COLO829 (cell line): ENCODE measurements around the gene DHH.

Experiments
- DNase-seq: peaks from one replicate; pipeline ENCODE4 v3.0.0; 2012; ENCODE audit warnings: low spot score

DHH gene

DNA sequence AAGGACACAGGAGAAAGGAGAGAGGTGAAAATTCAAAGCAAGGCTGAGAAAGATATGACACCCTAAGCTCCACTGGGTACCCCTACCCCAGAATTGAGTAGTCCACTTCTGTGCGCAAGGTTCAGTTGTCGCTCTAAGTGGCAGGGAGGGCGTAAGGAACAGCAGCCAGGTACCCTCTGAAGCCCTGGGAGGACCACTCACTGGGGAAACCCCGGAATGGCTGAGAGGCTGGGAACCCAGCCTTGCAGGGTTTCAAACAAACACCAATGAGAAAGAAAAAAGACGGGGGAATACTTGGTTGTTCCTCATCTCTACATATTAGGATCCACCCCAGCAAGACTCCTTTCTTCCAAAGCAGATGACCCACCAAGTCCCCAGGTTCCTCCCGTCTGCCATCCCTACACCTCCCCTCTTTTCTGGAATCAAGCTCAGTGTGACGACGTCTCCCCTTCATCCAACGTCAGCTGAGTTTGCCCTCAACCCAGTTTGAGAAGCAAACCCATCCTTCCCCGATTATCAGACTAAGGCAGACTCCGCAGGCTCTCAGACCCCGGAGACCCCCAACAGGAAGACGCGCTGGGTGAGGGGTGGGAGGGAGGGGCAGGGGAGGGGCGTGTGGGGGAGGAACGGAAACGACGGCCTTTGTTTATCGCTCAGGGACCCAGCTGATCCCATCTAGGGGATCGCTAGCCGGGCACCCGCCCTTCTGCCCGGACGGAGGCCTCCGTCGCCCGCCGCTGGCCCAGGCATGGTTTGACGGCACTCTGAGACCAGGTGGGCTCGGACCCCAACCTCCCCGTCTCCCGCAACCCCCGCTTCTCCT, 15.3 kb upstream of the DHH start:
- DNase-seq = no peak

DNA sequence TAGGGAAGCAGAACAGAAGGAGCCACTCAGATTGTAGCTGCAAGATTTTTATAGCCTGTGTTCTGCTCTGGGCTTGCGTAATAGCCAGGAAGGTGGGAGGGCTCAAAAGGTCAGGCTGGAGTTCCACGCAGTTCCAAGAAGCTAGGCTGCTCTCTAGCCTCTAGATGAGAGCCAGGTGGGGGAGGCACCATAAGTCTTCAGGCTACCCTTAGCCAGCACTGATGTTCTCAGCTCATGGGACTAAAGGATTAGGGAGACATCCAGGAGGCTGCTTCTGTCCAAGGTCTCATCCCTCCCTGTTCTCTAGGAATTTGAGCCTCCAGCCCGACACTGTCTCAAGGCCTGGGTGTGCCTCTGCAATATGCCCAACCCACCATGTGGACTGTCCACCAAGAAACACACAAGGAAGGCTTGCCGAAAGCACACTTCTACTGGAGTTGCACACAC, 14.4 kb upstream of the DHH start:
- no peak for DNase-seq

DNA sequence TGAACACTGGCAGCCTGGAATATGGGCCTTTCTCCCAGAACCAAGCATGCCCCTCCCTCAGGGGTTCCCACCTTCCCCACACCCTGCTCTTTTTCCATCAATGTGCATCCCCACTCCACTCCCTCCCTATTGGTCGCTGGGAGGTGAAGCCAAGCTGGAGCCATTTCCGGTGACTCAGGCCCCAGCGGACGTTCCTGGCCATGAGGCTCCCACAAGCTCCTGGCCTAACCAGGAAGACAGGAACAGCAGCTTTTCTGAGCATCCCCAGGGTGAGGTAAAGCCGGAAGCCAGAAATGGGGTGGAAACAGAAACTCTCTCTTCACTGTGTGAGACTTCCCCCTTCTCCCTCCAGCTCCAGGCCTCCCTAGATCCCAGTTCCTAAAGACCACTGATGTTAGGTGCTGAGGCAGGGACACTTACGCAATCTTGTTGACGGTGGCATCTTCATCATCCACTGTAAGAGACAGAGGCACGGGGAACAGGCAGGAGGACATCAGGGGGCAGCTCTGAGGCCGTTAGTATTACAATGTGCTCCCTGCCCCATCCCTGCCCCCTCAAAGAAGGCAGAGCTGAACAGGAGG, 11.0 kb upstream of the DHH start:
- no peak for DNase-seq

DNA sequence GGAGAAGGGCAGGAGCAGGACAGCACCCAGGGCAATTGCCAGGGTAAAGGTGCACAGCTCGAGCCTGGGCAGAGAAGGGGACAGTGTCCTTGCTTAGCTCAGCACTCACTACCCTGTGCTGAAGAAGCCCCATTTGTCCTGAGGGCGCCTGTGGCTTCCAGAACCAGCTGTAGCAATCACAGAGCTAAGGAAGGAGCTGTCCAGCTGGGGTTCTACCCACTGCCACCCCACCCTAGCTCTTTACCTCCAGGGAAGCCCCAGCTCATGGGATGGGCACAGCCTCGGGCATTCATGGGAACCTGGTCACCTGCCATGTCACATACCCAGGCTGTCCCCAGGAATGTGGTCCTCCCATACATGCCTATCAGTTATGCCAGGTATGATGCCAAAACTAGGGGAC, 10.2 kb upstream of the DHH start:
- DNase-seq = no peak

DNA sequence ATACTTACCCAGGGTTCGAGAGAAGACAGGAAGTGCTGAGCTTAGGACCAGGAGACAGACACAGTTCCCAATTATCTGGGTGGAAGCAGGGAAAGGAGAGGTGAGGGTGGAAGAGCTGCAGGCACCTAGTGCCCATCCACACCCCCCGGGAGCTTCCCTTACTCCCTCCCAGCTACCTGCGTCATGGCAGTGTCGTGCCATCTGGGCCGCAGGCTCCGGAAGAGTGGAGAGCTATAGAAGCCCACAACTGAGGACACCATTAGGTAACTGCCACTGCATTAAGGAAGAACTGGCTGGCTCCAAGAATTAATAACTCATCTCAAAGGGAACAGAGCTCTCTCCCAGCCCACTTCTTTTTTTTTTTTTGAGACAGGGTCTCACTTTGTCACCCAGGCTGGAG, 5.8 kb upstream of the DHH start:
- DNase-seq = no peak

DNA sequence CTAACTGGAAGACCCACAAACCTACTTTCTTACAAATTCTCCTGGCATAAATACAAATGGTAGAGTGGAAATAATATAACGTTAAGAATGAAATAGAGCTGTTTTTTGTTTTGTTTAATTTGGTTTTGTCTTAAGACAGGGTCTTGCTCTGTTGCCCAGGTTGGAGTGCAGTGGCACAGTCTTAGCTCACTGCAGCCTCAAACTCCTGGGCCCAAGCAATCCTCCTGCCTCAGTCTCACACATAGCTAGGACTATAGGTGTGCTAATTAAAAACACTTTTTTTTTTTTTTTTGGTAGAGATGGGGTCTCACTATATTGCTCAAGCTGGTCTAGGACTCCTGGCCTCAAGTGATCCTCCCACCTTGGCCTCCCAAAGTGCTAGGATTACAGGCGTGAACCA, 4.1 kb upstream of the DHH start:
- DNase-seq = no peak

DNA sequence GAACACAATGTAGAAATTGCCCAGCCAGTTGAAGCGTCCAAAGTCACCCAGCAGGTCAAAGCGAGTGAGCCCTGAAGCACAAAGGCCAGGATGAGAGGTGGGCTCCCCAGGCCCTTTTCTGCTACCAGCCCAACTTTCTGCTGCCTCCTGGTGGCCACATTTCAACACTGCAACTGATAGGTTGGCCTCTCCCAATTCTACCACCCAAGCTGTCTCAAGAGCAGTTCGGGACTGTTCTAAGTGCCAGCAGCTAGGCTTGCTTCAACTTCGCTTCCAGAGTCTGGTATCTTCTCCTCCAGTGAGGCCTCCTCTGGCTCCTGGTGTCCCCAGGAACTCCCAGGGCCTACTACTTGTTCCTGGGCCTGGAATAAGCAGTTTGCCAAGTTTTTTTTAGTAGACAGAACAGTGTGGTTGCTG, 3.4 kb upstream of the DHH start:
- peak; percentile 68 for DNase-seq

DNA sequence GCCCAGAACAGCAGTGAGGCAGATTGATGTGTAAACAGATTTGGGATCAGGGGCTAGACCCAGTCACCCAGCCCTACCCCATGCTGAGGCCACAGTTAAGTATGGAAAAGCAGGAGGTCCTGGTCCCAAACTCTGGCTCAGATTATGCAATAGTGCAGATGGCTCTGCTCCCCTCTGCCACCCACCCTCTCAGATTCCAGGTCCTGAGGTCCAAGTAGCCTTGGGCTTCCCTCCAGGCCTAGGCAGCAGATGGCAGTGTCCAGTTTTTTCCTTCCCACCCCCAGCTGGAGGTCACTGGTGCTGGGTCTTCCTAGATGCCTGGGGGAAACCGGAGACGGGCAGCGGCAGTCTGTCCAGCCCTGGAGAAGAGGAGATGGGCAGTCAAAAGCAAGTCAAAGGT, 2.8 kb upstream of the DHH start:
- no peak for DNase-seq

DNA sequence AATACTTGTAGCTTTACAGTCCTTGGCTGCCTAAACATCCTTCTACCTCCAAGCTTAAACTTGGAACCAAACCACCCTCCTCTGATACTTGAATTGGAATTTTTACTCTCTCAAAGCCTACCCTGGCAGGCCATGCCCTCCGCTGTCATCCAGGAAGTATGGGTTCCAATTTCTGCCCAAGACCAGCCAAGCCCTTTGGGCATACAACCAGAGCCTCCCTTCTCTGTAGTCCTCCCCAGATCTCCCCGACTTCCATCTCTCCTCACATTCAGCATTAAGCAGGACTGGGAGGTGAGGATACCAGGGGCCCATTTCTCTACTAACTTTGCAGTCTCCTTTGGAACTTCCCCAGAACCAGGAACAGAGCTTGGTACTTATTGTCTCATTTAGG, 369 bp upstream of the DHH start:
- no peak for DNase-seq

DNA sequence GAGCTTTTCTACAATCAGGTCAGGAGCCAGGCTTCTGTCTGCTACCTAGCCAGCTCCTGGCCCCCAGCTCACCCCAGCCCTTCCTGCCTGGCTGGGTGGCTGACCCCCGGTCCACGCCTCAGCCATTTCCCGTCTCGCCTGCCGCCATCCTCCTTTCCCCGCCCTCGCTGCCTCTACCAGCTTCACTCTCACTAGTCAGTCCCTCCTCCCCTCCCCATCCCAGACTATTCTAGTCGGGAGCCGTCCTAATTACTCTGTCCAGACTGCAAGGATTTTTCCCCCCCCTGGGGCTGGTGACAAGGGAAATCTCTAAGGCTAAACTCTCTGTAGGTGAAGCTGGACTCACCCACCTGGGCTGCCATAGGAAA, 825 bp downstream of the DHH start:
- no peak for DNase-seq

DNA sequence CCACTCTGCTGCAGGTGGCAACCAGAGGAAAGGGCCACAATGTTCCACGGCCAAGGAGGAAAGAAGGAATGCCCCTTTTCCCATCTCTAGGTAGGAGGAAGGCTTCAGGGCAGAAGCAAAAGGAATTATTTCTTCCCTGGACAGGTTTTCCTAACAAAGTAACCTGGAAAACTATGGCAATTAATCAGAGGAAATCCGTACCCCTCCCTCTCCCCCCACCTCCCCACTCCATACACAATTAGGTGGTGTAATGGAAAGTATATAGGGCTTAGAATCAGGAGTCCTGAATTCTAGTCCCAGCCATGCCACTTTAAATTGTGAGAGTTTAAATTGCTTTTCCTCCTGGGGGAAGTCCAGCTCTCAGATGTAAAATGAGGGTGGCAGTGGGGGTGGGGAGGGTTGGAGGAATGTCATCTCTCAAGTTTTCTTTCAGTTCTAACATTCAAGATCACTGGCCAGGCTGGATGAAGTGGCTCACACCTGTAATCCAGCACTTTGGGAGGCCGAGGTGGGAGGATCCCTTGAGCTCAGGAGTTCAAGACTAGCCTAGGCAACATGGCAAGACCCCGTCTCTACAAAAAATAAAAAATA, 1.7 kb downstream of the DHH start:
- no peak for DNase-seq

DNA sequence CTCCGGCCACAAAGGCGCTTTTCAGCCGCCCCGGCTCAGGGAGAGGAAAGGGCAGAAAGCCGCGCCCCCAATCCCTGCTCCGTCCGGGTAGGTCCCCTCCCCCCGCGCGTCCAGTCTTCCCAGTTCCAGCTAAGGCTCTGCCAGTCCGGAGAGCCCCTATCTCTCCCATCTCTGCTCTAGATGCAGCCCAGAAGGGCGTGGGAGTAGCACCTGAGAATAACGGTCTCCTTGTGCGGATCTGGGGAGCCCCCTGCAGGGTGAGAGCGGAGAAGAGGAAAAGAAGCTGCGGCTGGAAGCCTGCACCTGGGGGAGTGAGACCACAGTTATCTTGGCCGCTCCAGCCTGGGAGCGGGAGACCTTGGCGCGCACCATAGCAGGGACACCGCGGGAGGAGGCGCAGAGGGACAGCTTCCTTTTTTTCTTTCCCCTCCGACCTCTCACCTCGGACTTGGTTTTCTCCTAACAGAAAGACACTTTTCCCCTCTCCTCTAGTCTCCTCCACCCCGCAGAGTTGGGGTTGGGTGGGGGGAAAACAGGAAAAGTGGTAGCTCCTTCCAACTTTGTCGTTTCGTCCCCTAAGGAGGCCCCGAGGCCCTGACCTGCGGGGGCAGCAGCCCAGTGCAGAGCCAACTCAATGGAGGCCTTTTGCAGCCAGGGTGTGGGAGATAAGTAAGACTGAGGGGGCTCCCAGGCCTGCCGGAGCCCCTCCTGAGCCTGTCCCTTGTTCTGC, 2.4 kb downstream of the DHH start:
- peak; percentile 94 for DNase-seq

DNA sequence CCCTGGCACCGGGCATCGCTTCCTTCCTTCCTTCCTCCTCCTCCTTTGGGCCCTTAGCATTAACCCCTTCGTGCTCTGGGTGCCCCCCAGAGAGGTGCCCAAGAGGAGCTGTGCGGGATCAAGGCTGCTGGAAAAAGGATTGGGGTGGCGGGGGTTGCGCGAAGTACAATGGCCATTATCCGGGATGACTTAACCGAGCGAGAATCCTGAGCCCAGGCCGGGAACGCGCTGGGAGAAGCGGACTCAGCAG, 2.8 kb downstream of the DHH start:
- no peak for DNase-seq

DNA sequence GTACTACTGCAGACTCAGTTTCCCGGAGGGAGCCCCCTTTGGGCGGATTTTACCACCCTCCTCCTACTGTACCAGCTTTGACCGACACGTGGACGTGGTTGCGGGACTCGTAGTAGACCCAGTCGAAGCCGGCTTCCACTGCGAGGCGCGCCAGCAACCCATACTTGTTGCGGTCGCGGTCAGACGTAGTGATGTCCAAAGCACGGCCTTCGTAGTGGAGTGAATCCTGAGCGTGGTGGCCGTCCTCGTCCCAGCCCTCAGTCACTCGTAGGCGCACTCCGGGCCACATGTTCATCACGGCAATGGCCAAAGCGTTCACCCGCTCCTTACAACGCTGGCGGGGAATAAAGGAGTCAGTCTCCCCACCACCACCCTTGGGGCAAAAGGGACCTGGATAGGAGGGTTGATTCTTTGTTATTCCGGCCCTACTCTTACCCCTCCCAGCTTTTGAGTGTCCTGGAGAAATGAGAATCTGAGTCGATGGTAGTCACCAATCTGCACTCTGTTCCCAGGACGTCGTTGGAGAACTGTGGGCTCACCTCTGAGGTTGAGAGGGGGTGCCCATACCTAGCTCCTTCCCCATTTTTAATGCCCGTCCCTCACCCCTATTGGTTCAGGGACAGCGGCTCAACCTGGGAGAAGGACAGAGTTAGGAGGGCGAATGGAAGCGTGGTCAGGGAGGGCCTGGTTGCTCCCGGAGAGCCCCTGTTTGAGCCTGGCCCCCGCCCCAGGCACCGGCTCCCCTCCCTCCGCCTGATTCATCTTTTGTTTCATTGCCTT, 3.4 kb downstream of the DHH start:
- no peak for DNase-seq

DNA sequence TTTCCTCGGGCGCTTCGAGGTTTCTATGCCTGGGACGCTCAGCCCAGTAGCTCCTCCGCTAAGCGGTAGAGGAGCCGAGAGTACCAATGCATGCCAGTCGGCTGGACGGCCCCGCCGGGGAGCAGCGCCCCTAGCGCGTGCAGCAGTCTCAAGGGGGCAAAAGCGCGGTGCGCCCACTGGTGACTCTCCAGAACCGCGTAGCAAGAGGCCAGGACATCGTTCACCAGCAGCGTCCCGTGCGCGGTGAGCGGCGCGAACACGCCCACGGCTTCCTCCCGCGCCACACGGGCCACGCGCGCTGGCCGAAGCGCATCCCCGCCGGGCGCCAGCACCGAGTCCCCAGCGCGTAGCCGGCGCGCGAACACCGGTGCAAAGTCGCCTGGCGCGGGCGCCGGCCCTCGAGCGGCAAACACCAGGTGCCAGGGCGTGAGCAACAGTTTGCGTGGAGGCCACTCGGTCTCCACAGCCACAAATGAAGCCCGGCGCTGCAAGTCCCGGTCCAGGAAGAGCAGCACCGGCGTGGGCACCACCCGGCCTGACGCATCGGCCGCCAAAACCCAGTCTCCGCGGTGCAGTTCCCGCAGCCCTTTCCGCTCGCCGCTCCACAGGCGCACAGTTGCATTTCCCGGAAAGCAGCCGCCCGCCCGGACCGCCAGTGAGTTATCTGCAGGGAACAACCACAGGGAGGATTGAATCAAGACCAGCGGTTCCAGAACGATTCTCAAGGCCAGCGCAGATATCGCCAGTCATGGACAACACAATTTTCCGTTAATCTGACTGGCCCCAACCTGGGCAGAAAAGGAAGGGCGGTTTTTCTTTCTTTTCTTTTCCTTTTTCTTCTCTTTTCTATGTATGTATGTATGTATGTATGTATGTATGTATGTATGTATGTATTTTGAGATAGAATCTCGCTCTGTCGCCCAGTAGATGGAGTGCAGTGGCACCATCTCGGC, 4.5 kb downstream of the DHH start:
- no peak for DNase-seq

DNA sequence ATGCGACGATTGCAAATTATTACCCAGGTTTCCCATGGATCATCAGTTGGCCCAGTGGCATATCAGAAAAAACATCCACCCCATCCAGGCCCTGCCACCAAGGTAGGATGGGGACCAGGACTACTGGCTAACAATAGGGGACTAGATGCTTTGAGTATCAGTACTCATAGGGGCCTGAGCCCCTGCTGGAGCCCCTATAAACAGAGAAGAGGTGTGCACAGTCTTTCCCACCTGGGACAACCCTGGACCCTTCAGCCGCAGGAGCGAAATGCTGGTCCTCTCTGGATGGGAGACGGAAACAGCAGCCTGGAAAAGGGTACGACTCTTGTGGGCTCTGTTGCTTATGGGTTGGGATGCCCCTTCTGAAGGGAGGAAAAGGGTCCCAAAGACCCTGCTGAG, 5.7 kb downstream of the DHH start:
- DNase-seq = no peak

DNA sequence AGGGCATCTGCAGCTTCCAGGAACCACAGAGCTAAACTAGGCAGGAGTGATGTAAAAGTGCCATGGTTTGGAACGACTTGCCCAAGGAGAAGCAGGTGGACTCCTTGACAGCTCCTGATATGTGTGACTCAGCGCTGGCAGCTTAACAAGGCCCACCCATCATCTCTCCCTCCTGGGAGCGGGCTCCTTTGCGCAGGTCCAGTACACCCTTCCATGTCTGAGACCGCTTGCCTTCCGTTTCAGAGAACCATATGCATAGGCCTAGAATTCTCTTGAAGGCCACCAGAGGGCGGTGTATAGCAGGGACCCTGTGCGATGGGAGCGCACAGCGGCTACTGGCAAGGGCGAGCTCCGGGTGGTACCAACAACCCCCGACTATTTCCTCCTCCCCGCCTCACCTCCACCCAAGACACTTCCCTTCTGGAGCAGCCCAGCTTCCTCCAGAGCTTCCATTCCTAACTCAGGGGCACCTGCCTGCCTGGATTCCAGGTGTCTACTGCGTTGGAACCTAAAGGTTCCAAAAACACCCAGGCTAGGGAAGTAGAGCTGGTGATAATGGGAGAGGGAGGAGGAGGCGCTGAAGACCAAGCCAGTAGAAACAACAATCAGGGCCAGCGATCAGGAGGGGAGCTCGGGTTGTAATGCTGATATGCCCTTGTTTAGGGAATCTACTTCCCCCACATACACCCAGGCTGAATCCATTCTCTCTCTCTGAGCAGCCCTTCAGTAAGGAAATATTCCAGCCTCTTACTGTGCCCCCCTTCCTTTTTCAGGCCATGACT, 6.3 kb downstream of the DHH start:
- peak; percentile 93 for DNase-seq

DNA sequence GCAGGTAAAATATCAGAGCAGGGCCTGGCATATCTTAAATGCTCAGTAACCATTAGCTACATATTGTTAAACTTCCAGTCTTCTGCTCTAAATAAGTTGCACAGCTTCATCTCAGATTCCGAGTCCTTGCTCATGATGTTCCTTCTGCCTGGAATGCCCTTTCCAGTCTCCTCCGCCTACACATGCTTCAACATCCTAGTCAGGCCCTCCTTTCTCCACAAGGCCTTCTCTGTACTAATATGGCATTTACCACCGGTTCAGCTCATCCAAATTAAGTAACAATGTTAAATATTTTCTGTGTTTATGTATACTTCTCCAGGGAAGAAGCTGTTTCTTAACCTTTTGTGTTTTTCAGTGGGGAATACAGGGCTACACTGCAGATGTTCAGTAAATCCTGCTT, 8.5 kb downstream of the DHH start:
- DNase-seq = no peak

DNA sequence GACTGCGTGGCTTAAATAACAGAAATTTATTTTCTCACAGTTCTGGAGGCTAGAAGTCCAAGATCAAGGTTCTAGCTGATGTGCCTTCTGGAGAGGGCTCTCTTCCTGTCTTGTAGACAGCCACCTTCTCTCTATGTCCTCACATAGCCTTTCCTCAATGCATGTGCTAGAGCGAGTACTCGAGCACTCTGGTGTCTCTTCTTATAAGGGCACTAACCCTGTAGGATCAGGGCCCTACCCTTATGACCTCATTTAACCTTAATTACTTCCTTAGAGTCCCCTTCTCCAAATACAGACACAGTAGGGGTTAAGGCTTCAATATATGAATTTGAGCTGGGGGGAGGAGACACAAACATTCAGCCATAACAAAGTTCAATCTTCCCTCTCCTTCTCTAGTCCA, 10.2 kb downstream of the DHH start:
- no peak for DNase-seq

DNA sequence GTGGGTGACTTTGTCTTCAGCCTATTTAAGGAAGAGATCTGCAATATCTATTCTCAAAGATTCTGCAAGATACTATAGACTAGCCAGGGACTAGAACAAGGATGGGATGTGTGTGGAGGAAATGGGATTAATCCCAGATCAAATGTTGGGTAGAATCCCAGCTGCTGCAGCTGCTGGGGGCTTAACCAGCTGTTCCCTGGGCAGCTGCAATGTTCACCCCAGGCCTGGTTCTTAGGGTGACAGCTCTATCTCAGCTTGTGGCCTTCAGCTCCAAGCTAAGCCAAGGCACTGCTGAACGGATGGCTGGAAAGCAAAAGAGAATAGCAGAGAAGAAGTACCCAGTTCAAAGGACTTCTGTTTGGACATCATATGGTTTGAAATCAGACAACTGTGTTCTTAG, 14.8 kb downstream of the DHH start:
- DNase-seq = no peak

DNA sequence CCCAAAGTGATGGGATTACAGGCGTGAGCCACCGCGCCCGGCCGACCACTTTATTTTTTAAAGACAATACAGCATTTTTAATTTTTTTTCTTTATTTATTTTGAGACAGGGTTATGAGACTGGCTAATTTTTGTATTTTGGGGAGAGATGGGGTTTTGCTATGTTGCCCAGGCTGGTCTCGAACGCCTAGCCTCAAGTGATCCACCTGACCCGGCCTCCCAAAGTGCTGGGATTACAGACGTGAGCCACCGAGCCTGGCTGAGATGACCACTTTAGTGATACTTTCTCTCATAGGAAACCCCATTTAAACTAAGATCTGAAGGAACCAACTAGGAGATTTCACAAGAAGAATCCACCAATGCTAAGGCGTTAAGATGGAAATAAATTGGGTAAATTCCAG, 23.6 kb downstream of the DHH start:
- DNase-seq = no peak
